Retinal pigment epithelial cell (primary cell): ENCODE results near the gene KHDC4.

Source experiments
- DNase-seq: peaks from one replicate; pipeline ENCODE4 v3.0.0-alpha.2; 2010; ENCODE audit warnings: low read depth
- H3K4me3 ChIP-seq: 2 replicates; pipeline ENCODE4 v1.5.1; 2011; ENCODE audit warnings: mild to moderate bottlenecking, low read length, control low read depth, moderate library complexity
- TF ChIP-seq, protein P1 (sequence below): conservative IDR thresholded peaks from 2 replicates; pipeline ENCODE4 v1.5.1; 2011; ENCODE audit warnings: low read depth, low read length, control low read depth, inconsistent platforms

Gene KHDC4

DNA sequence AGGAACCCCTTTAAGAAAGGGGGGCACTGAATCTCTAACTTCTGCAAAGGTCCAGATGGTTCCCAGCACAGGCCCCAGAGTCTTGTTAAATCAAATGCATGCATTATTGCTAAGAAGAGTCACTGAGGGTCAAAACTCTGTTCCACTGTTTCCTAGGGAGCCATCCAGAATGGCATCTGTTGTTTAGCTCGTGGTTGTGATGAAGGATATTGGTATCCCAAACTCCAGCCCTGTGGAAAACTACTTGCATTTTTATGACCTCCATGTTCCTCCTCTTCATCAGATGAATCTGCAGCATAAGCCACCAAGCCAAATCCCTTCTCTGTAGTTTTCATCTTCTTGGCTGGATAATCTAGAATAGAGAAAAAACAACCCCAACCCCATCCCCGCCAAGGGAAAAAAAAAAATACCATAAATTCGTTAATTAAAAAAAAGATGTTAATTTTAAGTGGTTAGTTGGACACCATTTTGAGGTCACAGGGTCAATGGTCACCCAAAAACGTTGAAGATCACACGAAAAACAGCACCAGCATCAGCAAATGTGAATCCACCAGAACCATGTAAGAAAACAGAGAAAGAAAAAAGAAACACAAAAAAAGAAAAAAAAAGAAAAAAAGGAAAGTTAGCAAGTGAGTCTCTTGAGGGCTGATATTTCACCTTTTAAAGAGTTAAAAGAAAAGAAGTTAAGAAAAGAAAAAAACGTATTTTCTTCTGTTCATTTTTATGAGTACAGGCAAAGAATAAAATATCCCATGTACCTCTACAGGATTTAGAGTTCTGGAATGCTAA lies 20.1 kb downstream of the KHDC4 start:
- no peak for DNase-seq
- no peak overlapping the region for H3K4me3 ChIP-seq
- TF ChIP-seq, protein P1, sequence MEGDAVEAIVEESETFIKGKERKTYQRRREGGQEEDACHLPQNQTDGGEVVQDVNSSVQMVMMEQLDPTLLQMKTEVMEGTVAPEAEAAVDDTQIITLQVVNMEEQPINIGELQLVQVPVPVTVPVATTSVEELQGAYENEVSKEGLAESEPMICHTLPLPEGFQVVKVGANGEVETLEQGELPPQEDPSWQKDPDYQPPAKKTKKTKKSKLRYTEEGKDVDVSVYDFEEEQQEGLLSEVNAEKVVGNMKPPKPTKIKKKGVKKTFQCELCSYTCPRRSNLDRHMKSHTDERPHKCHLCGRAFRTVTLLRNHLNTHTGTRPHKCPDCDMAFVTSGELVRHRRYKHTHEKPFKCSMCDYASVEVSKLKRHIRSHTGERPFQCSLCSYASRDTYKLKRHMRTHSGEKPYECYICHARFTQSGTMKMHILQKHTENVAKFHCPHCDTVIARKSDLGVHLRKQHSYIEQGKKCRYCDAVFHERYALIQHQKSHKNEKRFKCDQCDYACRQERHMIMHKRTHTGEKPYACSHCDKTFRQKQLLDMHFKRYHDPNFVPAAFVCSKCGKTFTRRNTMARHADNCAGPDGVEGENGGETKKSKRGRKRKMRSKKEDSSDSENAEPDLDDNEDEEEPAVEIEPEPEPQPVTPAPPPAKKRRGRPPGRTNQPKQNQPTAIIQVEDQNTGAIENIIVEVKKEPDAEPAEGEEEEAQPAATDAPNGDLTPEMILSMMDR = no peak

DNA sequence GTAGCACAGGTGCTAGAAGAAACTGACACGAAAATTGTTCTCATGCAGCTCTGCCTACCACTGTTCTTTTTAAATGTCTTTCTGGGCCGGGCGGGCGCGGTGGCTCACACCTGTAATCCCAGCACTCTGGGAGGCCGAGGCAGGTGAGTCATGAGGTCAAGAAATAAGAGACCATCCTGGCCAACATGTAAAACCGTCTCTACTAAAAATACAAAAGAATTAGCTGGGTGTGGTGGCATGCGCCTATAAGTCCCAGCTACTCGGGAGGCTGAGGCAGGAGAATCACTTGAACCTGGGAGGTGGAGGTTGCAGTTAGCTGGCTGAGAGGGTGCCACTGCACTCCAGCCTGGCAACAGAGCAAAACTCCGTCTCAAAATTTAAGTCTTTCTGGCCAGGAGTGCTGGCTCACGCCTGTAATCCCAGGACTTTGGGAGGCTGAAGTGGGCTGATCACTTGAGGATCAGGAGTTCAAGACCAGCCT lies 22.1 kb downstream of the KHDC4 start:
- TF ChIP-seq, protein P1 = no peak
- no peak overlapping the region for H3K4me3 ChIP-seq
- DNase-seq = no peak

DNA sequence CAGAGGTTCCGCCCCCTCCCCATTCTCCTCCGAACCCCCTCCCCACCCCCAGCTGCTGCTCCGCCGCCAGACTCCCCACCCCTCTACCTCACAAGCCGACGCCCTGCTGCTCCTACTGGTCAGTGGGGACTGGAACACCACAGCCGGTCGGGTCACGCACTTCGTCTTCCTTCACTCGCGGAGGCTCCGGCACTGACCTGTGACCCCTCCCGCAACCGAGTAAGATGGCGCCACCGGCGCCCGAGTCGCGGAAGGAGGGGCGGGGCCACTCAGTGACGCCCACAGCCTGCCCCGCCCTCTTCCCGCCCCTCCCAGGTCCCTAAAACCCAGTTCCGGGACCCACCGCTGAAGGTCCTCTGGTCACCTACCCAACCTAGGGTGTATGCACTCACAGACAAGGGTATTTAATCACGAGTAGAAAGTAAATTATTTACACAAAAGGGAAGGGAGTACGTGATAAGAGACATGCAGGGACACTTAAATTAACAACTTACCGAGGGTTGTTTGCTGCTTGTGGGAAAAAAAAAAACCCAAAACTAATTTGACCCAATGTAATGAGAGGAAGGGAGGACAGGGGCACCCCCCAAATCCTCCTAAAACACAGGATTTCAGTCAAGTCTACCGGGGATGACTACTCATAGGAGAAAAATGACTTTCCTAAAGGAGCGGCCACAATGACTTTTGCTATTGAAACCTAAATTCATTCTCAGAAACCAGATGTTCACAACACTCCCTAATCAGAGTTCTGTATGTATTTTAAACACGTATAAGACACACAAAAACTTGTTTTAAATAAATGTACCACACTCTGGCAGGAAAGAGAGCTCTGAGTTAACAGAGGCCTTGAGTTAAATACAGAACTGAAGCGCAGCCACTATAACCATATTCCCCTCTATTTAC lies 22.8 kb downstream of the KHDC4 start, which contains the start of gene RIT1:
RIT1 (minus strand) TSS at position 194 of the 900 bp plus-strand sequence. CDS start 588 bp downstream, outside the sequence.
- DNase-seq = no peak

DNA sequence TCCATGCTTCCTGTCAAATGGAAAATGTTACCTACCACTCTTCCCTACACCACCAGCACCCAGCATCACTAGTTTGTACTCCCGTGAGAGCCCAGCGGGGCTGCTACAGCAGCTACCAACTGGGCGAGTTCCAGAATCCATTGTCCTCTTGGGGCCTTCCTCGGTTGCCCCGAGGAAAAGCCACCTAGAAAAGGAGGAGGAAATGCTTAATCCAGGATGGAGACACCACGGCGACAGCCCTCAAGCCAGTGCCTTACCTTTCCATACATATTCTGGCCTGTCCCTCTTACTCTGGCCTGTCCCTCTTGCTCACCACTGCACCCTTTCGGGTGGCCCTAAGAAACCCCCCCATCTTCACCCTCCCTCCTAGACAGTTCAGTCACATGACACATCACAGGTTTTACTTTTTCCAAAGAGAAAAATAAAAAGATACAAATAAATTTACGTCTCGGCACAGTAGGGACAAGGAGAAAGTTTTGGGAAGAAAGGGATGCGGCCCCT lies 23.5 kb downstream of the KHDC4 start:
- TF ChIP-seq, protein P1 = peak; percentile 33
- H3K4me3 ChIP-seq = peak overlapping the region; percentile 85
- DNase-seq = no peak

More for the DNA sequence above, 22.8 kb downstream of the KHDC4 start, which contains the start of gene RIT1:
- TF ChIP-seq, protein P1 = no peak
- peak within 1 kb of the TSS; percentile 85 for H3K4me3 ChIP-seq

DNA sequence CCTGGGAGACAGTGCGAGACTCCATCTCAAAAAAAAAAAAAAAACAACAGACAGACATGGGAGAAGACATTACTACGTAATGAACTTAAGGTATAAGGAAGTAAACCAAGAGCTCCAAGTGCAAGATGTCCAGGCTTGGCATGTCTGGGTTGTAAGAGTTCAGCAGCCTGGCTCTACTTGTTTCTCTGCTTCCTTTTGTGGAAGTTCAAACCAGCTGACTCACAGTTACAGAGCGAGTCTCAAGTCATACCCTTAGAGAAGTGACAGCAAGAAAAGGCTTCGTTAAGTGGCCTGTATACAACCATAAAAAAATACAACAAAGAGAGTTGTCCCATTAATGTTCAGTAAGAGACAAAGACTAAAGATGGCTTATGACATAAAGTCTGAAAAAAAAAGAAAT lies 24.3 kb downstream of the KHDC4 start:
- no peak for DNase-seq
- TF ChIP-seq, protein P1 = no peak
- H3K4me3 ChIP-seq = peak overlapping the region; percentile 85

DNA sequence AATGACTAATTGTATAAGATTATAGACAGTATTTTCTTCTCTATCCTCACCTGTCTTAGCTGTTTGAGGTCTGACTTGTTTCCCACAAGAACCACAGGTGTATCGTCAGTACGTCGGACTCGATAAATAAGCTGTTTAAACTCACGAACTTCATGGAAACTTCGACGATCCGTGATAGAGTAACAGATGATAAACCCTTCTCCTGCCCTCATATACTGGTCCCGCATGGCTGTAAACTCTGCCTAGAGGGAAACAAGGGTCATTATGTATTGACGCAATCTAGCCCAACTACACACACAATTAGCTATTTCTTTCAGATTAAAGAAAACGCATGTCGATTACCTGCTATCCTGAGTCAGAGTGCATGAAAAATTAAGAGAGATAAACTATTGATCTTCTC lies 30.0 kb downstream of the KHDC4 start:
- TF ChIP-seq, protein P1 = no peak
- no peak for DNase-seq
- H3K4me3 ChIP-seq = no peak overlapping the region
